Vagina (tissue), 2 donors: Measurements from ENCODE around the gene FAM72C.
"Not testable (repeated sequence)": the region's sequence is repeated elsewhere in the genome, so short reads cannot be mapped to it uniquely, and the experiment has no call there.

Experiments used
- CTCF ChIP-seq, 3 experiments: fragments of 450-650 bp in 2 of 3; fragments of 200-600 bp in 1 of 3; sonication (generic) in 1 of 3; IDR thresholded peaks; one replicate each; pipeline ENCODE4 v1.5.1; 2017 to 2019; ENCODE audit warnings: antibody characterized with exemption in 3 of 3, mild to moderate bottlenecking in 2 of 3, moderate library complexity in 2 of 3
- POLR2AphosphoS5 ChIP-seq, 2 donors: sonication (generic); formaldehyde crosslinking; IDR thresholded peaks; one replicate each; pipeline ENCODE4 v1.9.0; 2017; ENCODE audit warnings: antibody characterized with exemption in 2 of 2, mild to moderate bottlenecking in 2 of 2, low read depth in 1 of 2; ENCODE audit not compliant: insufficient read depth in 1 of 2

GRCh38 chr1:143919127-143919526 is 52.7 kb downstream of the FAM72C start:
- not testable (repeated sequence) for TF ChIP-seq POLR2AphosphoS5 (IDR thresholded peaks at IDR 0.05; ENCODE audit: insufficient read depth in 1 of 2, low read depth in 1 of 2); CTCF (IDR thresholded peaks at IDR 0.05)
